ENCODE data around the gene MUC4. TPM values are rescaled to one million over a fixed set of nuclear protein-coding genes. Genes with fewer than 3 reads are reported as not detected.
A peak's percentile ranks its signal among the peaks of the same experiment; 100 is the strongest.

MUC4 gene
- total and polyA plus RNA-seq, 9 of the 15 experiments (the other 6 are each of a cell fraction or from before 2014, with no cell fraction given) = under 0.01 to 0.21 (median 0.10) TPM; not detected in 4

DNA sequence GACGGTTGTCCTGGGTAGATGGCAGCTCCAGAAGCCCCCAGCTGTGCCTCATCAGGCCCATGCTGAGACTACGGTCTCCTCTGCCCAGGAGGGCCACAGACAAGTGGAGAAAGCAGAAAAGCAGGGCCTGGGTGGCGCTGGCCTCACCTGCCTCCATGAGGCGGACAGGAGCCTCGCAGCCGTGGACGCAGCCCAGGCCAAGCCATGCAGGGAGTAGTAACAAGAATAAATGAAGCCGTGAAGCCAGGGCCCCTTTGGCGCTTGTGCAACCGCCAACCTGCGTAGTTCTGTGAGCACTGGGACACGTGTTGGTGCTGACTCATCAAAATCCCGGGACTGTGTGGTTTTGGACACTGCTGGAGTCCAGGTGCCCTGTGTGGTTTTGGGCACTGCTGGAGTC, 12.3 kb upstream of the MUC4 start (continued):
- TF ChIP-seq, protein P1, sequence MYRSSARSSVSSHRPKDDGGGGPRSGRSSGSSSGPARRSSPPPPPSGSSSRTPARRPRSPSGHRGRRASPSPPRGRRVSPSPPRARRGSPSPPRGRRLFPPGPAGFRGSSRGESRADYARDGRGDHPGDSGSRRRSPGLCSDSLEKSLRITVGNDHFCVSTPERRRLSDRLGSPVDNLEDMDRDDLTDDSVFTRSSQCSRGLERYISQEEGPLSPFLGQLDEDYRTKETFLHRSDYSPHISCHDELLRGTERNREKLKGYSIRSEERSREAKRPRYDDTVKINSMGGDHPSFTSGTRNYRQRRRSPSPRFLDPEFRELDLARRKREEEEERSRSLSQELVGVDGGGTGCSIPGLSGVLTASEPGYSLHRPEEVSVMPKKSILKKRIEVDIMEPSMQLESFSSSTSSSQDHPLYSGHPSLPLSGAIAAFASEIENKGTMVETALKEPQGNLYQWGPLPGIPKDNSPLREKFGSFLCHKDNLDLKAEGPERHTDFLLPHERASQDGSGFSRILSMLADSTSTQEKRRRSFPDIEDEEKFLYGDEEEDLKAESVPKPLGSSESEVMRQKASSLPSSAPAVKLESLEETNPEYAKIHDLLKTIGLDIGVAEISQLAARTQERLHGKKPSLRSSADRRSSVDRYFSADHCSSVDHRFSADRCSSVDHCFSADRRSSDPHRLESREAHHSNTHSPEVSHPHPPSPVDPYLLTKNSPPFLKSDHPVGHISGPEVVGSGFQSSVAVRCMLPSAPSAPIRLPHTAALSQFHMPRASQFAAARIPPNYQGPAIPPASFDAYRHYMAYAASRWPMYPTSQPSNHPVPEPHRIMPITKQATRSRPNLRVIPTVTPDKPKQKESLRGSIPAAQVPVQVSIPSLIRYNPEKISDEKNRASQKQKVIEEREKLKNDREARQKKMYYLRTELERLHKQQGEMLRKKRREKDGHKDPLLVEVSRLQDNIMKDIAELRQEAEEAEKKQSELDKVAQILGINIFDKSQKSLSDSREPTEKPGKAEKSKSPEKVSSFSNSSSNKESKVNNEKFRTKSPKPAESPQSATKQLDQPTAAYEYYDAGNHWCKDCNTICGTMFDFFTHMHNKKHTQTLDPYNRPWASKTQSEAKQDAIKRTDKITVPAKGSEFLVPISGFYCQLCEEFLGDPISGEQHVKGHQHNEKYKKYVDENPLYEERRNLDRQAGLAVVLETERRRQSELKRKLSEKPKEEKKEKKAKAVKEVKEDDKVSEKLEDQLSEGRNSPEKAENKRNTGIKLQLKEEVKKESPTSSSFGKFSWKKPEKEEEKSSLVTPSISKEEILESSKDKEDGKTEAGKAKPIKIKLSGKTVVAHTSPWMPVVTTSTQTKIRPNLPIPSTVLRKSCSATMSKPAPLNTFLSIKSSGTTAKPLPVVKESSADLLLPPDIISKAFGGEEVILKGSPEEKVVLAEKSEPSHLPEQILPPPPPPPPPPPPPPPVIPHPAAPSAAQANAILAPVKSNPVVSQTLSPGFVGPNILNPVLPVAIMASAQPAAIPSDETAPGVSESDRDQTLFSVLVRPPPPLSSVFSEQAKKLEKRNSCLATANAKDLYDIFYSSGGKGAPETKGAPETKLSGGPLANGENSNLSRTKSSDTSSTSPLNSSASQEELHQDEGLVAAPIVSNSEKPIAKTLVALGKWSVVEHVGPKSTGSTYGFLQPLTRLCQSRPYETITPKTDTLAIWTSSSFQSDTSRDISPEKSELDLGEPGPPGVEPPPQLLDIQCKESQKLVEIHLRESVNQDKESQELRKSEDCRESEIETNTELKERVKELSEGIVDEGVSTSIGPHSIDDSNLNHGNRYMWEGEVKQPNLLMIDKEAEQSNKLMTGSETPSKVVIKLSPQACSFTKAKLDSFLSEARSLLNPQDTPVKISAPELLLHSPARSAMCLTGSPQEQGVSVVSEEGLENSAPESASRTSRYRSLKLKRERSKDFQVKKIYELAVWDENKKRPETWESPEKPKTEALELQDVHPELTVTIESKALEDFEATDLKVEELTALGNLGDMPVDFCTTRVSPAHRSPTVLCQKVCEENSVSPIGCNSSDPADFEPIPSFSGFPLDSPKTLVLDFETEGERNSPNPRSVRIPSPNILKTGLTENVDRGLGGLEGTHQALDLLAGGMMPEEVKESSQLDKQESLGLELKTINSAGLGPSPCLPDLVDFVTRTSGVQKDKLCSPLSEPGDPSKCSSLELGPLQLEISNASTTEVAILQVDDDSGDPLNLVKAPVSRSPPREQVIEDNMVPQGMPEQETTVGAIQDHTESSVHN (IDR thresholded peaks at IDR 0.05; ENCODE audit: borderline replicate concordance in 1 of 2, low read depth in 1 of 2) = no peak
- TF ChIP-seq, protein P2, sequence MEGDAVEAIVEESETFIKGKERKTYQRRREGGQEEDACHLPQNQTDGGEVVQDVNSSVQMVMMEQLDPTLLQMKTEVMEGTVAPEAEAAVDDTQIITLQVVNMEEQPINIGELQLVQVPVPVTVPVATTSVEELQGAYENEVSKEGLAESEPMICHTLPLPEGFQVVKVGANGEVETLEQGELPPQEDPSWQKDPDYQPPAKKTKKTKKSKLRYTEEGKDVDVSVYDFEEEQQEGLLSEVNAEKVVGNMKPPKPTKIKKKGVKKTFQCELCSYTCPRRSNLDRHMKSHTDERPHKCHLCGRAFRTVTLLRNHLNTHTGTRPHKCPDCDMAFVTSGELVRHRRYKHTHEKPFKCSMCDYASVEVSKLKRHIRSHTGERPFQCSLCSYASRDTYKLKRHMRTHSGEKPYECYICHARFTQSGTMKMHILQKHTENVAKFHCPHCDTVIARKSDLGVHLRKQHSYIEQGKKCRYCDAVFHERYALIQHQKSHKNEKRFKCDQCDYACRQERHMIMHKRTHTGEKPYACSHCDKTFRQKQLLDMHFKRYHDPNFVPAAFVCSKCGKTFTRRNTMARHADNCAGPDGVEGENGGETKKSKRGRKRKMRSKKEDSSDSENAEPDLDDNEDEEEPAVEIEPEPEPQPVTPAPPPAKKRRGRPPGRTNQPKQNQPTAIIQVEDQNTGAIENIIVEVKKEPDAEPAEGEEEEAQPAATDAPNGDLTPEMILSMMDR (IDR thresholded peaks at IDR 0.05 in 2 of 3, conservative IDR thresholded peaks at IDR 0.05 in 1 of 3; ENCODE audit: insufficient read depth in 2 of 3, low read depth in 1 of 3, low read length in 3 of 3) = peak in 1 of 3 experiments; percentile 16; a peak in 1 of 6 replicates
- peak; percentile 59; the same call in 1 of the 2 replicates for TF ChIP-seq CEBPG (CRISPR knock-in tag; IDR thresholded peaks at IDR 0.05)
- no peak for TF ChIP-seq CEBPG (tag; conservative IDR thresholded peaks at IDR 0.05 in 1 of 2, IDR thresholded peaks at IDR 0.05 in 1 of 2)
- TF ChIP-seq THRAP3 (IDR thresholded peaks at IDR 0.05; ENCODE audit: borderline replicate concordance) = no peak
- TF ChIP-seq ZNF23 (CRISPR knock-in tag; IDR thresholded peaks at IDR 0.05) = no peak

All from K562 (cell line).